GM13976 (cell line): ENCODE measurements around the gene NUP93.

Experiments used
- DNase-seq: peaks from one replicate; pipeline ENCODE4 v3.0.0; 2012; ENCODE audit warnings: low spot score
- in situ Hi-C: fragments of 300-500 bp; cut with MboI; formaldehyde crosslinking; loops from one replicate; pipeline ENCODE4 v1.12.0; 2022; ENCODE audit warnings: low sequenced_read_pairs, mixed read lengths, inconsistent platforms; ENCODE audit not compliant: unreplicated experiment
- TF ChIP-seq, protein P1 (sequence below): IDR thresholded peaks from 2 replicates; pipeline ENCODE4 v1.5.1; 2012; ENCODE audit warnings: borderline replicate concordance, mild to moderate bottlenecking; ENCODE audit not compliant: insufficient read depth; ENCODE audit errors: extremely low read depth, missing control alignments, control extremely low read depth

Gene NUP93

DNA sequence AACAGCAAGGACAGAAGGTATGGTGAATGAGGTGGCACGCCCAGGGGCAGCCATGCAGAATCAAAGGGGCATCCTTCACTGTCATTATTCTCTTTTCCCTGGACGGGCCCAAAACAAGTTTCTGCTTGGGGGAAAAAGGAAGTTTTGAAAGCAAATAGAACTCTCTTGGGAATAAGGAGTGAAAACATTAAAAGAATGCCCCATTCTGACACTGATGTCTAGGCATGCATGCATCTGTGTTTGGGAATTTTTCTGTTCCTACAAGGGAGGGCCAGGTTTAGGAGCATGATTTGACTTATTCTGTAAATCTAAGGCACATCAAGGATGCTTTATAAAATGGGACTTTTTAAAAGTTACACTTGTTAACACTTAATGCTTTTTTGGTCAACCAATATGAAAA lies 100.7 kb downstream of the NUP93 start:
- in situ Hi-C loops, result no loop called here
- TF ChIP-seq, protein P1, sequence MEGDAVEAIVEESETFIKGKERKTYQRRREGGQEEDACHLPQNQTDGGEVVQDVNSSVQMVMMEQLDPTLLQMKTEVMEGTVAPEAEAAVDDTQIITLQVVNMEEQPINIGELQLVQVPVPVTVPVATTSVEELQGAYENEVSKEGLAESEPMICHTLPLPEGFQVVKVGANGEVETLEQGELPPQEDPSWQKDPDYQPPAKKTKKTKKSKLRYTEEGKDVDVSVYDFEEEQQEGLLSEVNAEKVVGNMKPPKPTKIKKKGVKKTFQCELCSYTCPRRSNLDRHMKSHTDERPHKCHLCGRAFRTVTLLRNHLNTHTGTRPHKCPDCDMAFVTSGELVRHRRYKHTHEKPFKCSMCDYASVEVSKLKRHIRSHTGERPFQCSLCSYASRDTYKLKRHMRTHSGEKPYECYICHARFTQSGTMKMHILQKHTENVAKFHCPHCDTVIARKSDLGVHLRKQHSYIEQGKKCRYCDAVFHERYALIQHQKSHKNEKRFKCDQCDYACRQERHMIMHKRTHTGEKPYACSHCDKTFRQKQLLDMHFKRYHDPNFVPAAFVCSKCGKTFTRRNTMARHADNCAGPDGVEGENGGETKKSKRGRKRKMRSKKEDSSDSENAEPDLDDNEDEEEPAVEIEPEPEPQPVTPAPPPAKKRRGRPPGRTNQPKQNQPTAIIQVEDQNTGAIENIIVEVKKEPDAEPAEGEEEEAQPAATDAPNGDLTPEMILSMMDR, result no peak
- DNase-seq, result no peak

DNA sequence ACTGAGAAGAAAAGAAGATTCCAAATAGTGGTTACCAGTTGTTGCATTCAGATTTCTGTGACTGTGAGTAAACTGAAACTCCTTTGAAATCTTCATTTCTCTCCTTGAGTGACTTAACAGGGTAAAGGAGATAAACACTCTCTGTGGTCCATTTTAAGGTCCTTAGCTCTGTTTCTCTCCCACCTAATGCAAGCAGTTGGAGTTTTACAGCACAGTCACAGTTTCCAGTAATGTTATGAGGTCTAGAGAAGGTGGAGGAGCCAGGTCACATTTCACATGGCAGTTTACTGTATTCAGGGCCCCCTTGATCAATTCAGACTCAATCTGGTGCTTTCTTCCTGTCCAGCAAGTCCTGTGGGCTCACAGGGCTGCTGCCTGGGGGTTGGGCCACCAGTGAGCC lies 102.8 kb downstream of the NUP93 start:
- TF ChIP-seq, protein P1, result no peak
- no peak for DNase-seq
- in situ Hi-C loops, result no loop called here

DNA sequence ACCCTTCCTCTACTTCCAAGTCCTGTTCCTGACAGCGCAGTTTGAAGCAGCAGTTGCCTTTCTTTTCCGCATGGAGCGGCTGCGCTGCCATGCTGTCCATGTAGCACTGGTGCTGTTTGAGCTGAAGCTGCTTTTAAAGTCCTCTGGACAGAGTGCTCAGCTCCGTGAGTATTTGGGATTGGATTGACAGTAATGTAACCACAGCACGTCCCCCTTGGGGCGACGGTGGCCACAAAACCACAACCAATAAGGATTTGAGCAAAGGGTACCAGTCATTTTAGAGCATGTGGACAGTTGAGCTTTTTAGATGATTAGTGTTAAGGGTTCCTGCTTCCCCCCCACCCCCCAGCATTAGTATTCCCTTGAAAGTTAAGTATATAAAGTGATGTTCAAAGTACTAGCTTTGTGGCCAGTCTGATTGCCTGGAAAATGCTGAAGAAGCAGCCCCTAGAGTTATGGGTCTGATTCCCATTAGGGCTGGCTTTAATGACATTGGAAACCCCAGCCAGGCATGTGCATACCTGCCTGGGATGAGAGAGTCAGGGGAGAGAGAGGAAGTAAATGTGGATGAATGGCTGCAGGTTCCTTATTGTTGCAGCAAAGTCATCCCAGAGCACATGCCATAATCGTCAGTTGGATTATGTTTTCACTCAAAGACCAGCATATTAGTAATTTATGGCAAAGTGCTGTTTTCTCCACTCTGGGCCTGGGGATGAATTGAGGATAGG lies 103.5 kb downstream of the NUP93 start:
- in situ Hi-C loops, result no loop called here
- TF ChIP-seq, protein P1, result no peak
- DNase-seq, result no peak

DNA sequence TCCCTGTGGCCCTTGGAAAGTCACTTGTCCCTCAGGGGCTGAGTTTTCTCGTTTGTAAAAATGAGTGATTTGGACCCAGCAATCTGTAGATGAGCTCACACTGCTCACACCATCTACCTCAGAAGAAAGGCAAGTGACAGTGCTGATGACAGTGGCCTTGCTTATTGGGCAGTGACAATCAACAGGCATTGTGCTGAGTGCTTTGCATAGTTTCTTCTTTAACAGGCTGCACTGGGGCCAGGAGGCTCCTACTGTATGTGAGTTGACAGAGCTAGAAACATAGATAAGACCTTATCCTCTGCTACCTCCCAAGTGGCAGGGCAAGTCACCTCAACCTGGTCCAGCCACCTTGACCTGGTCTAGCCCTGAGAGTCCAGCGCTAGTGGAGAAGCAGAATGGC lies 105.4 kb downstream of the NUP93 start:
- TF ChIP-seq, protein P1, result no peak
- in situ Hi-C loops, result no loop called here
- DNase-seq, result no peak

DNA sequence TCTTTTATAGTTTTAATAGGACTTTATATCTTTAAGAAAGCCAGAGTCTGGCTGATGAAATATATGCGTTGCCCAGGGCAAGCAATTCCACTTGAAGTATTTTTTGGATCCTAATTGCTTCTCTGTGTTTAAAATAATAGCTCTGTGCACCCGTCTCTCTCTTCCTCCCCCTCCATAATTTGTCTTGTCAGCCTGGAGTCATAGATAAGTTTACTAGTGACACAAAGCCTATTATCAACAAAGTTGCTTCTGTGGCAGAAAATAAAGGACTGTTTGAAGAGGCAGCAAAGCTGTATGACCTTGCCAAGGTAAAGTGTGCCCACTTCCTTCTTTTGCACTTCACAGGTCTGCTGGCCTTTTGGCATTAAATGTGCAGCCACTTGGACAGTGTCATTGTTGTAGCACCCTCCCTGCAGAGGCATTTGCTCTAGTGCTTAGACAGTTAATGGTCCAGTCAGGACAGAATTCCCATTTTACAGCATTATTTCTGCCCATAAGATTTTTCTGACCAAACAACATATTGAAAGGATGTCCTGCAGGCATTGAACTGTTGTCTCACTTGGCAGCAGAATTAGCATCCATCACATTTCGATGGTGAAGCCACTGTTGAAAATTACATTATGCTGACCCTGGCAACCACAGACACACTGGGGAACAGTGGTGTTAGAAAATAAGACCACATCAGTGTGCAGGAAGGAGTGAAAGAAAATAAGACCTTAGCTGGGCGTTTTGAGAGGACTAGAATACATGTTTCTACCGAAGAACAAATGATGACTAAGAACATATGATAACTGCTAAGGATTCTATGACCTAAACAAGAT lies 106.7 kb downstream of the NUP93 start:
- in situ Hi-C loops, result no loop called here
- TF ChIP-seq, protein P1, result no peak
- no peak for DNase-seq

DNA sequence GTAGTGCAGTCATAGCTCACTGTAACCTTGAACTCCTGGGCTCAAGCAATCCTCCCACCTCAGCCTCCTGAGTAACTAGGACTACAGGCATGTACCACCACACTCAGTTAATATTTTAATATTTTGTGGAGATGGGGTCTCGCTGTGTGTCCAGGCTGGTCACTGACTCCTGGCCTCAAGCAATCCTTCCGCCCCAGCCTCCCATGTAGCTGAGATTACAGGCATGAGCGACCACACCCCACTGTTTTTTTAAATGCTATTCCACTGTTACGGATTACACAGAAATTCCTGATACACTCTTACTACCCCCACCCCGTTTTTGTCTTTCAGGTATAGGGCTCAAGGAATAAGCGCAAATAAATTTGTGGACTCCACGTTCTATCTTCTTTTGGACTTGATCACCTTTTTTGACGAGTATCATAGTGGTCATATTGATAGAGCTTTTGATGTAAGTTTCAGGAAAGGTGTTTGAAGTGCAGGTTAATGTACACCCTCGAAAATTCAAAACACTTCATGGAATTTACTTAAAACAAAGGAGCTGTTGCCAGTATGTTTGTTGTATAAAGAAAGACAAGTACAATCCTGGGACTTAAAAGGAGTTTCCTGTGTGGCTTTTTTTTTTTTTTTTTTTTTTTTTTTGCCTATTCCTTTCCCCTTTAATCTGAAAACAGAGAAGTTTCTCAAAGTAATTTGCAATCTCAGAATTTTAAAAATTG lies 108.9 kb downstream of the NUP93 start:
- DNase-seq, result no peak
- TF ChIP-seq, protein P1, result no peak
- in situ Hi-C loops, result no loop called here
